Skin epidermis (tissue), 12 donors: Measurements from ENCODE around the gene ULK4.
"Not testable (repeated sequence)": the region's sequence is repeated elsewhere in the genome, so short reads cannot be mapped to it uniquely, and the experiment has no call there.

Experiments
- H3K27ac ChIP-seq, 21 experiments: fragments of 200-600 bp; sonication (generic) in 11 of 21; one replicate each; pipeline ENCODE4 v1.5.0; 2020; ENCODE audit warnings: mild to moderate bottlenecking in 3 of 21, inconsistent platforms in 2 of 21, moderate library complexity in 2 of 21
- H3K4me3 ChIP-seq, 7 experiments: fragments of 200-600 bp; sonication (generic) in 2 of 7; one replicate each; pipeline ENCODE4 v1.5.0; 2020; ENCODE audit warnings: inconsistent platforms in 2 of 7, mild to moderate bottlenecking in 2 of 7, moderate library complexity in 1 of 7

Gene ULK4

GRCh38 chr3:41601404-41601987, 360.4 kb downstream of the ULK4 start:
- no peak overlapping the region for H3K27ac ChIP-seq

DNA sequence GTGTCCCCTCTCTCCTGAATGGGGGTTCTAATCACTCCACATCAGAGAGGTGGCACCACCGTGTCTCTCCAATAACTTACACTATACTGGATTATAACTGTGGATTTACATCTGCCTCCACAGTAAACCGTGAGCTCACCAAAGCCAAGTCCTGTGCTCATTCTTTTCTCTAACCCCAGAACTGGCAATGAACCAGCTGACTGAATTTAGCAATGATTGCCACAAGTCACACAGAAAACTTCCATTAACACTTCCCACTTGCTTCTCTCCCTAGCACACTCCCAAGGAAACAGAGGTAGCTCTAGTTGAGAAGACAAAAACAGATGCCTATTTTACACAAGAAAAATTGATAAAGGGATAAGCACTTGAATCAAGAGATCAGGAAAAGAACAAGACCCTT, 361.3 kb downstream of the ULK4 start:
- H3K4me3 ChIP-seq, result no peak overlapping the region
- H3K27ac ChIP-seq, result no peak overlapping the region

More at GRCh38 chr3:41601404-41601987, 360.4 kb downstream of the ULK4 start:
- H3K4me3 ChIP-seq, result no peak overlapping the region

GRCh38 chr3:41599127-41599484, 362.8 kb downstream of the ULK4 start:
- Histone ChIP-seq H3K4me3 (no peak overlapping the region), H3K27ac (no peak overlapping the region)

DNA sequence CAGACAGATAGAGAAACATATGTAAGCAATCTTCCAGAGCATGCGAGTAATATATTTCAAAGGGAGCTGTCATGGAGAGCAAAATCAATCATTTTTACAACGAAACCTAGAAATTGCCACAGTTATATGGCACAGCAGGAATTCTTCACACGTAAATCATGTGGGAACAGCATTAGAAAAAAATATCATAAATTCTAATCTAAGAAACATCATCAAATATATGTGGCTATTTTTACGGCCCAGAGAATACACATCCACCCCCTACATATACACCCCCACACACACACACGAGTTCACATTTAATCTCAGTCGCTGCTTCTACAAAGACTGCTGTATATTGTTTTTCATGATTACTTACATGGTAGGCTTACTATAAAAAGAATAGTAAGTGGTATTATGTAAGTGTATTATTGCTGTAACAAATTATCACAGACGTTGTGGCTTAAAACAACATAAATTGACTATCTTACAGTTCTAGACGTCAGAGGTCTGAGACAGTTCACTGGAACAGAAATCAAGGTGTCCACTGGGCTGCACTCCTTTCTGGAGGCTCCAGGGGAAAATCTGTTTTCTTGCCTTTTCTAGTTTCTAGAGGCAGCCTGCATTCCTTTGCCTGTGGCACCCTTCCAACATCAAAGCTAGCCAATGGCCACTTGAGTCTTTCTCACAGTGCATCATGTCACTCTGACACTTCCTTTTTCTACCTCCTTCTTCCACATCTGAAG, 363.3 kb downstream of the ULK4 start:
- Histone ChIP-seq H3K4me3 (no peak overlapping the region), H3K27ac (no peak overlapping the region)

GRCh38 chr3:41593774-41594173, 368.1 kb downstream of the ULK4 start:
- Histone ChIP-seq H3K4me3 (no peak overlapping the region), H3K27ac (no peak overlapping the region)

GRCh38 chr3:41592753-41593510, 369.0 kb downstream of the ULK4 start:
- Histone ChIP-seq H3K4me3 (no peak overlapping the region), H3K27ac (no peak overlapping the region)

DNA sequence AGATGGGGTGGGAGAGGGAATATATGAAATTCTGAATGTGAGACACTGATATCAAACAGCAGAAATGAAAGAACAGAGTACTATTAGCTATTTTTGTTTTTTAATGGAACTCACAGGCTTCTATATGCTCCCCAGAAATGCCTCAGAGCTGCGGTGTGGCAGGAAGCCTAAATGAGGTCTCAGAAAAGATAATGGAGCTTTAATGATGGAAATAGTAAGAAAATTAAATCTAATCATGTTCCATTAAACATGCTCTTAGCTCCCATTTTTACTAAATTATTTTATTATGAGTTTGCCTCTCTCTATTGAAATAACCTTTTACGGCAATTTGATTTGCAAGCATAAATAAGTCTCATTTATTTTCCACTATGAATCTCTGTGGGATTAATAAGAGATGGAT, 378.9 kb downstream of the ULK4 start:
- H3K27ac ChIP-seq, result no peak overlapping the region

GRCh38 chr3:41581700-41582099, 380.2 kb downstream of the ULK4 start:
- H3K4me3 ChIP-seq, result no peak overlapping the region
- no peak overlapping the region for H3K27ac ChIP-seq

More for the DNA sequence above, 378.9 kb downstream of the ULK4 start:
- no peak overlapping the region for H3K4me3 ChIP-seq

- Histone ChIP-seq H3K4me3 (no peak overlapping the region), H3K27ac (no peak overlapping the region)
Measured at GRCh38 chr3:41580274-41580959, 381.5 kb downstream of the ULK4 start.

DNA sequence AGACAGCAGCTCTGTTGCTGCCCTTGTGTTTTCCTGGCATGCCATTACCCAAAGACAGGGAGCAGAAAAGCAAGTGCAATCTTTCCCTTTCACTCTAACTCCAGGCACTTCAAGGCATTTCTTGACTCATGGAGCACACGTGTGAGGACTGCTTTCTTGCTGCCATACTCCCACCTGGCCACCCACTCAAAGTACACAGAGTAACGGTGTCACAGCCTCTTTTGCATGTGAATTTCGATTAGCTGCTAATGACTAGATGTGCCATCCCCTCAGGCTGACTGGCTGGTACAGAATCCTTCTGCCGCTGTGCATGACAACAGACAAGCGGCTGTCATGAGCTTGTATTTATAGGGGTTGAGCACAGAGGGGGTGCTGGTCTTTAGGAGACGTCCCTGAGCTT, 382.0 kb downstream of the ULK4 start:
- H3K27ac ChIP-seq, result no peak overlapping the region

GRCh38 chr3:41578798-41579197, 383.1 kb downstream of the ULK4 start:
- Histone ChIP-seq H3K27ac (no peak overlapping the region), H3K4me3 (no peak overlapping the region)

More for the DNA sequence above, 382.0 kb downstream of the ULK4 start:
- H3K4me3 ChIP-seq, result no peak overlapping the region

GRCh38 chr3:41575724-41576123, 386.2 kb downstream of the ULK4 start:
- H3K27ac ChIP-seq, result no peak overlapping the region
- H3K4me3 ChIP-seq, result no peak overlapping the region

DNA sequence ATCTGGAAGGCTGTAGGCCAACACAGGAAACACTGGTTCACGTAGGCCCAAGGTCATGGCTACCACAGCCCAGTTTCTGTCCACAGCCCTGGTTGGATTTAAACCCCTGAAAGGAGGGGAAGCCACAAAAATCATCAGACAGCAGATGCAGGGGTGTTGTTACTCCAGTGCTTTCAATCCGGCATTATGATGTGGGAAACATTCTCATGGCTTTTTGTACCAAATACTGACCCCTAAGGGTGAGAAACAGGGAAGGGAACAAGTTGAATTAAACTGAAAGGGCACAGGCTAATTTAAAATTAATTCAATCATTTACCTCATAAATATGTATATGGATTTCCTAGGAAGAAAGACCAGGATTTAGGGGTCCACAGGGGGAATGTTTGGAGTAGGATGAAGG, 387.0 kb downstream of the ULK4 start:
- Histone ChIP-seq H3K4me3 (no peak overlapping the region), H3K27ac (no peak overlapping the region)

GRCh38 chr3:41573591-41573990, 388.3 kb downstream of the ULK4 start:
- H3K4me3 ChIP-seq, result no peak overlapping the region
- no peak overlapping the region for H3K27ac ChIP-seq

DNA sequence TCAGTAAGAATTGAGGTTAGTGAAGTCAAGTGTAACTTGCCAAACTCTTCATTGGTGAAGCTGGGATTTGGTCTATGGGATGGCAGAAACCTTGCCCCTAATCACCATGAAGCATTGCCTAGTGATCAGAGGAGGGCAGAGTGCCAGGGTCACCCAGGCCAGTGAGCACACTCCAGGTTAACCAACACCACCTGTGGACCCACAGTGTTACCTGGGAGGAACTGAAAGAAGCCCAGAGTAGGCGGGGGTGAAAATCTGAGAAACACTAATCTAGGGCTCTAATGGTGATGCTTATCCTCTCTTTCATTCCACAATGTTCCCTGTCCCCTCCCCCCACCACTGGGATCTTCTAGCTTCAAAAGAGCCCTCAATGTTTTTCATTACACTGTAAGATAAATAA, 389.8 kb downstream of the ULK4 start:
- Histone ChIP-seq H3K27ac (no peak overlapping the region), H3K4me3 (no peak overlapping the region)

- H3K4me3 ChIP-seq, result no peak overlapping the region
- H3K27ac ChIP-seq, result no peak overlapping the region
Measured at GRCh38 chr3:41569632-41570305, 392.1 kb downstream of the ULK4 start.

DNA sequence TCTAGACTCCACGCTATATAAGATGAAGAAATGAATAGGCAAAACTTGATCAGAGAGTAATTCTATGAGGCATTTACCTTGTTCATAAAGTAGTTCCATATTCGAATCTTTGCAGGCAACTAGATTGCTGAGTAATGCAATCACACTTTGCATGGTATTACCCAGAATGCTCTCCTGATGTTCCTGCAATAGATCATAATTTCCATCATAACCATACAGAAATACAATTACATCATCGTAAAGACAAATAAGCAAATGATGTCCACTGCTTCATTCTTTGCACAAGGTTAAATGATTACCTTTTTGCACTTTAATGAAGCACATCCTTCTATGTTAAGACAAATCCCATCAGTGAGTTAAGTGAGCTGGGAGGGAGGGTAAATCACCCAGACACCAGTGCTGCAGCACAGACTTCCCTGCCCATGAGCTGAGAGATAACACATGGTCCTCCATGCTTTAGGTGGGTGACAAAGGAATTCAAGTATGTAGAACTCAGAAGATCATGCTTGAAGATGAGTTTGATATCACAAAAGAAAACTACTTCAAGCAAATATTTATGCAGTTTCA, 395.9 kb downstream of the ULK4 start:
- H3K4me3 ChIP-seq, result no peak overlapping the region
- no peak overlapping the region for H3K27ac ChIP-seq

DNA sequence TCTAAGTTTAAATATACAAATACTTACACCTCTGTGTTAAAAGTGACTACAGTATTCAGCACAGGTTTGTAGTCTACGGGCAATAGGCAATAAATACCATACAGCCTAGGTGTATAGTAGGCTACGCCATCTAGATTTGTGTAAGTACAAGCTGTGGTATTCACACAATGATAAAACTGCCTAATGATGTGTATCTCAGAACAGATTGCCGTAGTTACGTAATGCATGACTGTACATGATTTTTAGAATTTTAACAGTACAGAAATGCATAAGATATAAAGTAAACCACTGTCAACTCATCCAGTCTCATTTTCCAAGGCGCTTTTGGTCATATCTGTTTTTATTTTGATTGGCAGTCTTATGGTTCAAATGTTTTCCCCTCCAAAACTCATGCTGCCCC, 396.9 kb downstream of the ULK4 start:
- Histone ChIP-seq H3K27ac (no peak overlapping the region), H3K4me3 (no peak overlapping the region)

GRCh38 chr3:41556245-41556644, 405.7 kb downstream of the ULK4 start:
- H3K4me3 ChIP-seq, H3K27ac ChIP-seq: not testable (repeated sequence)

GRCh38 chr3:41532976-41533375, 428.9 kb downstream of the ULK4 start:
- H3K27ac ChIP-seq, result no peak overlapping the region
- H3K4me3 ChIP-seq, result no peak overlapping the region
